HL-60 (cell line): ENCODE data around the gene SLC9A1.

ENCODE experiments used
- GABPA ChIP-seq: IDR thresholded peaks from 2 replicates; pipeline ENCODE4 v1.6.1; 2012; ENCODE audit warnings: low read depth
- POLR2AphosphoS5 ChIP-seq: IDR thresholded peaks from 2 replicates; pipeline ENCODE4 v1.6.1; 2012; ENCODE audit warnings: low read depth
- SPI1 ChIP-seq: IDR thresholded peaks from 2 replicates; pipeline ENCODE4 v1.6.1; 2012; ENCODE audit warnings: low read depth, mild to moderate bottlenecking, borderline replicate concordance
- TF ChIP-seq, protein P1 (sequence below): IDR thresholded peaks from one replicate; pipeline ENCODE4 v1.5.1; 2011; ENCODE audit warnings: low read length, control low read depth, inconsistent platforms; ENCODE audit not compliant: insufficient read depth
- TF ChIP-seq, protein P2 (sequence below): IDR thresholded peaks from 2 replicates; pipeline ENCODE4 v1.6.1; 2012; ENCODE audit warnings: low read depth; ENCODE audit not compliant: insufficient replicate concordance

DNA sequence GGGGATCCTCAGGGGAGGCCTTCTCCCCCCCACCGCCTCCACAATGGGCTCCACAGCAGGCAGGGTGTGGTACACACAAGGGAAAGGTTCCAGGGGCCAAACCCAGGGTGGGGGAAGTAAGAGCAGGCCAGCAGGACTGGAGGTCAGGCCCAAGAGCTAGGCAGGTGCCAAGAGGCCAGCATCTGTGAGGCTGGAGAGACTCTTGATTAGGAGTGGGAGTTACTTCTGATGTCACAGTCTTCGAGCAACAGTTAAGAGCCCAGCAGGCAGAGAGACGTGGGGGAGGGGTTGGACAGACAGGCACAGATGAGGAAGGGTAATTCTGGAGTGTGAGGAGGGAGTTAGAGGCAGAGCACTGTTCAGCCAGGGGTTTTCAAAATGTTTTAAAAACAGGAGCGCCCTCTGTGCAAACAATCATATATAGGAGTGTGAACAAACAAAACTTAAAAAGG is 55.8 kb downstream of the SLC9A1 start:
- TF ChIP-seq, protein P1, sequence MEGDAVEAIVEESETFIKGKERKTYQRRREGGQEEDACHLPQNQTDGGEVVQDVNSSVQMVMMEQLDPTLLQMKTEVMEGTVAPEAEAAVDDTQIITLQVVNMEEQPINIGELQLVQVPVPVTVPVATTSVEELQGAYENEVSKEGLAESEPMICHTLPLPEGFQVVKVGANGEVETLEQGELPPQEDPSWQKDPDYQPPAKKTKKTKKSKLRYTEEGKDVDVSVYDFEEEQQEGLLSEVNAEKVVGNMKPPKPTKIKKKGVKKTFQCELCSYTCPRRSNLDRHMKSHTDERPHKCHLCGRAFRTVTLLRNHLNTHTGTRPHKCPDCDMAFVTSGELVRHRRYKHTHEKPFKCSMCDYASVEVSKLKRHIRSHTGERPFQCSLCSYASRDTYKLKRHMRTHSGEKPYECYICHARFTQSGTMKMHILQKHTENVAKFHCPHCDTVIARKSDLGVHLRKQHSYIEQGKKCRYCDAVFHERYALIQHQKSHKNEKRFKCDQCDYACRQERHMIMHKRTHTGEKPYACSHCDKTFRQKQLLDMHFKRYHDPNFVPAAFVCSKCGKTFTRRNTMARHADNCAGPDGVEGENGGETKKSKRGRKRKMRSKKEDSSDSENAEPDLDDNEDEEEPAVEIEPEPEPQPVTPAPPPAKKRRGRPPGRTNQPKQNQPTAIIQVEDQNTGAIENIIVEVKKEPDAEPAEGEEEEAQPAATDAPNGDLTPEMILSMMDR = no peak
- TF ChIP-seq SPI1 = no peak
- no peak for TF ChIP-seq GABPA
- TF ChIP-seq POLR2AphosphoS5 = no peak
- TF ChIP-seq, protein P2, sequence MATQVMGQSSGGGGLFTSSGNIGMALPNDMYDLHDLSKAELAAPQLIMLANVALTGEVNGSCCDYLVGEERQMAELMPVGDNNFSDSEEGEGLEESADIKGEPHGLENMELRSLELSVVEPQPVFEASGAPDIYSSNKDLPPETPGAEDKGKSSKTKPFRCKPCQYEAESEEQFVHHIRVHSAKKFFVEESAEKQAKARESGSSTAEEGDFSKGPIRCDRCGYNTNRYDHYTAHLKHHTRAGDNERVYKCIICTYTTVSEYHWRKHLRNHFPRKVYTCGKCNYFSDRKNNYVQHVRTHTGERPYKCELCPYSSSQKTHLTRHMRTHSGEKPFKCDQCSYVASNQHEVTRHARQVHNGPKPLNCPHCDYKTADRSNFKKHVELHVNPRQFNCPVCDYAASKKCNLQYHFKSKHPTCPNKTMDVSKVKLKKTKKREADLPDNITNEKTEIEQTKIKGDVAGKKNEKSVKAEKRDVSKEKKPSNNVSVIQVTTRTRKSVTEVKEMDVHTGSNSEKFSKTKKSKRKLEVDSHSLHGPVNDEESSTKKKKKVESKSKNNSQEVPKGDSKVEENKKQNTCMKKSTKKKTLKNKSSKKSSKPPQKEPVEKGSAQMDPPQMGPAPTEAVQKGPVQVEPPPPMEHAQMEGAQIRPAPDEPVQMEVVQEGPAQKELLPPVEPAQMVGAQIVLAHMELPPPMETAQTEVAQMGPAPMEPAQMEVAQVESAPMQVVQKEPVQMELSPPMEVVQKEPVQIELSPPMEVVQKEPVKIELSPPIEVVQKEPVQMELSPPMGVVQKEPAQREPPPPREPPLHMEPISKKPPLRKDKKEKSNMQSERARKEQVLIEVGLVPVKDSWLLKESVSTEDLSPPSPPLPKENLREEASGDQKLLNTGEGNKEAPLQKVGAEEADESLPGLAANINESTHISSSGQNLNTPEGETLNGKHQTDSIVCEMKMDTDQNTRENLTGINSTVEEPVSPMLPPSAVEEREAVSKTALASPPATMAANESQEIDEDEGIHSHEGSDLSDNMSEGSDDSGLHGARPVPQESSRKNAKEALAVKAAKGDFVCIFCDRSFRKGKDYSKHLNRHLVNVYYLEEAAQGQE = no peak
